Measurements from ENCODE around the gene METTL22.

GRCh38 chr16:8625491-8626087, 4.1 kb downstream of the METTL22 start:
- TF ChIP-seq CTCF (conservative IDR thresholded peaks at IDR 0.05; ENCODE audit: low read length) (no peak), EZH2phosphoT487 (IDR thresholded peaks at IDR 0.05; ENCODE audit: borderline replicate concordance) (no peak)

Data from Loucy (cell line).